Measurements from ENCODE around the gene ADIPOR2.

Gene ADIPOR2

GRCh38 chr12:1819050-1819449 lies 128.2 kb downstream of the ADIPOR2 start:
- no peak for DNase-seq

GRCh38 chr12:1819571-1819970 lies 128.7 kb downstream of the ADIPOR2 start:
- DNase-seq = no peak

GRCh38 chr12:1820191-1820895 lies 129.5 kb downstream of the ADIPOR2 start, which contains the start of gene LRTM2:
Gene LRTM2, plus strand, starts transcription at chr12:1820565. Its CDS starts 7,584 bp downstream, at chr12:1828149.
- DNase-seq = no peak

GRCh38 chr12:1820896-1821291 lies 130.0 kb downstream of the ADIPOR2 start:
- DNase-seq = no peak

- DNase-seq = no peak
Measured at GRCh38 chr12:1821805-1822204, 130.9 kb downstream of the ADIPOR2 start.

GRCh38 chr12:1822699-1823098 lies 131.8 kb downstream of the ADIPOR2 start:
- DNase-seq = no peak

GRCh38 chr12:1823237-1823636 lies 132.4 kb downstream of the ADIPOR2 start:
- DNase-seq = no peak

- DNase-seq = no peak
Measured at GRCh38 chr12:1825382-1826102, 134.7 kb downstream of the ADIPOR2 start.

GRCh38 chr12:1826401-1826800 lies 135.5 kb downstream of the ADIPOR2 start:
- DNase-seq = no peak

- DNase-seq = no peak
Measured at GRCh38 chr12:1826867-1827705, 136.2 kb downstream of the ADIPOR2 start.

GRCh38 chr12:1827826-1828805 lies 137.2 kb downstream of the ADIPOR2 start:
- DNase-seq = no peak

- DNase-seq = no peak
Measured at GRCh38 chr12:1828856-1829255, 138.0 kb downstream of the ADIPOR2 start.

GRCh38 chr12:1829306-1829900 lies 138.5 kb downstream of the ADIPOR2 start:
- no peak for DNase-seq

GRCh38 chr12:1830401-1830845 lies 139.6 kb downstream of the ADIPOR2 start:
- no peak for DNase-seq

- peak; percentile 49 for DNase-seq
Measured at GRCh38 chr12:1830981-1831963, 140.4 kb downstream of the ADIPOR2 start.

- DNase-seq = no peak
Measured at GRCh38 chr12:1832801-1833595, 142.1 kb downstream of the ADIPOR2 start.

- DNase-seq = no peak
Measured at GRCh38 chr12:1833596-1834028, 142.7 kb downstream of the ADIPOR2 start.

- no peak for DNase-seq
Measured at GRCh38 chr12:1834186-1834925, 143.5 kb downstream of the ADIPOR2 start.
